Progenitor cell of endocrine pancreas (in vitro differentiated cells): ENCODE data around the gene SHC3. TPM values are rescaled to one million over a fixed set of nuclear protein-coding genes. Genes with fewer than 3 reads are reported as not detected.

Source experiments
- DNase-seq: peaks from one replicate; pipeline ENCODE4 v3.0.0; 2021; ENCODE audit warnings: low spot score; ENCODE audit not compliant: unreplicated experiment
- H3K27ac Mint-ChIP-seq: 2 replicates; pipeline ENCODE4 v1.8.0; 2021; ENCODE audit warnings: mild to moderate bottlenecking, moderate library complexity, mixed read lengths
- H3K27me3 Mint-ChIP-seq: 2 replicates; pipeline ENCODE4 v1.8.0; 2021; ENCODE audit warnings: mixed read lengths
- H3K36me3 Mint-ChIP-seq: 2 replicates; pipeline ENCODE4 v1.8.0; 2022; ENCODE audit warnings: mixed read lengths; ENCODE audit not compliant: insufficient read depth
- H3K4me1 Mint-ChIP-seq: 2 replicates; pipeline ENCODE4 v1.8.0; 2021; ENCODE audit warnings: low read depth, mixed read lengths
- H3K4me3 Mint-ChIP-seq: 2 replicates; pipeline ENCODE4 v1.8.0; 2021; ENCODE audit warnings: low read depth, mild to moderate bottlenecking, moderate library complexity, mixed read lengths
- H3K9me3 Mint-ChIP-seq: 2 replicates; pipeline ENCODE4 v1.8.0; 2021; ENCODE audit warnings: low read depth, mixed read lengths
- CTCF ChIP-seq: fragments of 200-600 bp; sonication (generic); IDR thresholded peaks from one replicate; pipeline ENCODE4 v1.5.0; 2021; ENCODE audit warnings: antibody characterized with exemption, mild to moderate bottlenecking; ENCODE audit not compliant: unreplicated experiment
- long read RNA-seq: library from polyadenylated mRNA; unstranded; transcript quantifications from one replicate; pipeline ENCODE4 v2.0.0, GENCODE V29; 2020
- total RNA-seq: library from RNA; stranded (reverse); gene quantifications from 2 replicates; pipeline ENCODE4 v1.2.1, GENCODE V29; 2021

SHC3 gene
- total RNA-seq: 1.3 TPM in 2 replicates
- long read RNA-seq, partial matches to known transcripts: 0 of 1 reads
- long read RNA-seq, other reads (novel, unspliced or antisense): 1 of 1 reads

- H3K4me3 Mint-ChIP-seq: peak within 1 kb of the TSS; percentile 64
- peaks cover 26% of the 10 kb centered on the region for H3K4me1 Mint-ChIP-seq
- peaks cover 49% of the 10 kb centered on the region for H3K27me3 Mint-ChIP-seq
- no peaks in the 10 kb centered on the region for H3K9me3 Mint-ChIP-seq
- H3K27ac Mint-ChIP-seq: peak within 1 kb of the TSS; percentile 94
- H3K36me3 Mint-ChIP-seq: no peaks in the 10 kb centered on the region
- no peak for TF ChIP-seq CTCF
- DNase-seq: peak; percentile 20
Observed at GRCh38 chr9:89177944-89178829, at the start of gene SHC3. SHC3 (minus strand) TSS chr9:89178818; CDS start chr9:89178460, 358 bp downstream.

- no peak for TF ChIP-seq CTCF
- peaks cover under 1% of the 10 kb centered on the region for H3K9me3 Mint-ChIP-seq
- DNase-seq: no peak
- H3K36me3 Mint-ChIP-seq: no peaks in the 10 kb centered on the region
- no peaks in the 10 kb centered on the region for H3K27me3 Mint-ChIP-seq
- H3K4me3 Mint-ChIP-seq: no peak overlapping the region
- peaks cover 4% of the 10 kb centered on the region for H3K4me1 Mint-ChIP-seq
- no peak overlapping the region for H3K27ac Mint-ChIP-seq
Observed at GRCh38 chr9:89225991-89226471, 47.4 kb upstream of the SHC3 start.

GRCh38 chr9:89225587-89225986 lies 47.0 kb upstream of the SHC3 start:
- H3K4me1 Mint-ChIP-seq: peaks cover 4% of the 10 kb centered on the region
- no peak for TF ChIP-seq CTCF
- H3K27ac Mint-ChIP-seq: no peak overlapping the region
- H3K27me3 Mint-ChIP-seq: no peaks in the 10 kb centered on the region
- DNase-seq: no peak
- H3K4me3 Mint-ChIP-seq: no peak overlapping the region
- H3K9me3 Mint-ChIP-seq: no peaks in the 10 kb centered on the region
- no peaks in the 10 kb centered on the region for H3K36me3 Mint-ChIP-seq

- H3K9me3 Mint-ChIP-seq: no peaks in the 10 kb centered on the region
- no peak overlapping the region for H3K4me3 Mint-ChIP-seq
- TF ChIP-seq CTCF: no peak
- no peaks in the 10 kb centered on the region for H3K27me3 Mint-ChIP-seq
- H3K4me1 Mint-ChIP-seq: peaks cover 4% of the 10 kb centered on the region
- no peak for DNase-seq
- no peak overlapping the region for H3K27ac Mint-ChIP-seq
- H3K36me3 Mint-ChIP-seq: no peaks in the 10 kb centered on the region
Observed at GRCh38 chr9:89225036-89225435, 46.4 kb upstream of the SHC3 start.

- Mint-ChIP-seq H3K9me3 (no peaks in the 10 kb centered on the region), H3K4me1 (peaks cover 4% of the 10 kb centered on the region), H3K36me3 (no peaks in the 10 kb centered on the region), H3K4me3 (no peak overlapping the region), H3K27ac (no peak overlapping the region), H3K27me3 (no peaks in the 10 kb centered on the region)
- TF ChIP-seq CTCF: no peak
- no peak for DNase-seq
Observed at GRCh38 chr9:89224633-89225032, 46.0 kb upstream of the SHC3 start.
